HG02588 (cell line): ENCODE data around the gene ADAMTS3.

Source experiments
- ATAC-seq: cut with Tn5 transposase; IDR thresholded peaks from one replicate; pipeline ENCODE4 v1.9.1; 2021; ENCODE audit warnings: mild to moderate bottlenecking, moderate library complexity; ENCODE audit not compliant: unreplicated experiment

Gene ADAMTS3

DNA sequence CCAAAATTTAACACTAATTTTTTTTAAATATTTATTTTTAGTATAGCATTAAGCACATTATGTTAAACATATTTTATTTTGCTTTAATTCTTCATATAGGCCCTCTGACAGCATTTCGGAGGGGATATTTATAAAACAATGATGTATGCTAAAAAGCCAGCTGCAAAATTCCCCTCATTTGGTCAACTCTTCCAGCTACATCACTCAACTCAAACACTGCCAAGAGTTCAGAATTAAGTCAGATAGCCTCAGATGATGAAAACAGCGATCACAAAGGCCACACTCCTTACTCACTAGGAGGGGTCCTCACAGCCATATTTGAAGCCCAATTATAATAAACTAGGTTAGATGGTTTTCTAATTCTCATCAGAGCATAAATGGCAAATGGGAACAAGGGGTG is 146.6 kb downstream of the ADAMTS3 start:
- no peak for ATAC-seq

DNA sequence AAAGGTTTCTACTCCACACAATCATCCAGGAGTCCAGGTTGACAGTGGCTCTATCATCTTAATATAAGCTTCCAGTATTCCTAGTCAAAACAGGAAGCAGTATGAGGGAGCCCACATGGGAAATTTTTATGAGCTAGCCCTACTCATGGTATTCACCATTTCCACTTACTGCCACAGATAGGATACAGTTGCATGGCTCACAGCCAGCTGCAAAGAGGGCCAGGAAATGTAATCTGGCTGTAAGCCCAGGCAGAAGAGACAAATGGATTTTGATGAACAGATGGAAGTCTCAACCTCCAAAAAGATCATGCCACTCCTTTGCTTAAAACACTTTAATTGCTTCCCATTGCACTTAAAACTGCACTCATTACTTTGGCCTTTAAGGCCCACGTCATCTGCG is 150.6 kb downstream of the ADAMTS3 start:
- no peak for ATAC-seq

GRCh38 chr4:72410158-72410557 is 158.9 kb downstream of the ADAMTS3 start:
- no peak for ATAC-seq

DNA sequence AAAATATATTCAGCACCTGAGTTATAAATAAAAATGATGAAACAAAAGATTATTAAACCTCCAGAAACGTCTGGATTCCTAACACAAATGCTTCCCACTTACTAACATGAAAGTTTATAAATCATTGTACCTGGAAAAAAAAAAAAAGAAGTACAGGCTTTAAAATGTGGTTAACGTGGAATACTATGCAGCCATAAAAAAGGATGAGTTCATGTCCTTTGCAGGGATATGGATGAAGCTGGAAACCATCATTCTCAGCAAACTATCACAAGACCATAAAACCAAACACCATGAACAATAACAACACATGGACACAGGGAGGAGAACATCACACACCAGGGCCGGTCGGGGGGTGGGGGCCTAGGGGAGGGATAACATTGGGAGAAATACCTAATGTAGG is 160.5 kb downstream of the ADAMTS3 start:
- no peak for ATAC-seq

DNA sequence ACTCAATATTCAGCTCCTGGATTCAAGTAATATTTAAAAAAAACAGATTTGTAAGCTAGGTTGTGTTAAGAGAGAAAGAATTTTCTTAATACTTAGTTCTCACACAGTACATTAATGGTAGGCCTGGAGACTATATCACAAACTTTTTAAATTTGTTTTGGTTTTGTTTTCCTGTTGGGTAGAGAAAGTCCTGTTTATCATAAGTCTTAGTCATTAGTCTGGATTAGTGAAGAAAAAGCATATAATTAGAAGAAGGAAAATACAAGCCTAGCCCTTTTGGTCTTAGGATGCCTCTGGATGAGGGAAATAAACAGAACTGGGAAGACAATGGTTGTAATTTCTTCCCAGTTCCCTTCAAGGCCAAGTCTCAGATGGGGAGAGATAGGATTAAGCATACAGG is 163.6 kb downstream of the ADAMTS3 start:
- no peak for ATAC-seq

DNA sequence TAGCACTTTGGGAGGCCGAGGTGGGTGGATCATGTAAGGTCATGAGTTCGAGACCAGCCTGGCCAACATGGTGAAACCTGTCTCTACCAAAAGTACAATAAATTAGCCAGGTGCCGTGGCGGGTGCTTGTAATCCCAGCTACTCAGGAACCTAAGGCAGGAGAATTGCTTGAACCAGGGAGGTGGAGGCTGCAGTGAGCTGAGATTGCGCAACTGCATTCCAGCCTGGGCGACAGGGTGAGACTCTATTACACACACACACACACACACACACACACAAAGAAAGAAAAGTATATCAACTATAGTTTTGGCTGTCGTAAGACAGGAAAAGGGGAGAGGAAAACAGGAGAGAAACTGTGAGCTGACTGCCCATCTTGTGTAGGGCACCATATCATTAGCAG is 171.7 kb downstream of the ADAMTS3 start:
- no peak for ATAC-seq

DNA sequence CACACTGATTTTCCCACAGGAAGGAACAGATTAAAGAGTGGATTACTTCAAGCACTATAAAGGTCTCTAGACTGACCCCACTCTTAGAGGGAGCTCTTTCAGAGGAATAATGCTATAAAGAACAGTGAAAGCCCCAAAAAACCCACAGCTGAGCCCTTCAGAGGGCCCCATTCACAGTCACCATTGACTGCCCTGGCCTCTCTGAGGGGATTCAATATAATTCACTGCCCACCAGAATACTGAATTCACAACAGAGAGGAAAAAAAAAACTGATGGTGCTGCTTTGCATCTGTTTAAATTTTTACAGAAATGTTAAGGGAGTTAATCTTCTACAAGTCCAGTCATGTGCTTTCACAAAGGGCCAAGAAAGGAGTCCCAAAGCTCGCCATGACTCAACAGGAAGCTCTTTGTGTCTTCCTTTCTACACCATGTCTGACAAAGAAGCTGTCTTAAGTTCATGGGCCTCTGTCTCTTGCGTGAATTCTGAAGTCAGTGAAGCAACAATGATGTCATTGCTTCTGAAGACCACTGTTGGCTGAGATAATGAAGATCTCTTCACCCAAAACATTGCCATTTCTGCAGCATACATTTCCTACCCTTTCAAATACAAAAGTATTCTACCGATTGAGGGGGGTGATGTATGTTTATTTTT is 174.9 kb downstream of the ADAMTS3 start:
- ATAC-seq = no peak

DNA sequence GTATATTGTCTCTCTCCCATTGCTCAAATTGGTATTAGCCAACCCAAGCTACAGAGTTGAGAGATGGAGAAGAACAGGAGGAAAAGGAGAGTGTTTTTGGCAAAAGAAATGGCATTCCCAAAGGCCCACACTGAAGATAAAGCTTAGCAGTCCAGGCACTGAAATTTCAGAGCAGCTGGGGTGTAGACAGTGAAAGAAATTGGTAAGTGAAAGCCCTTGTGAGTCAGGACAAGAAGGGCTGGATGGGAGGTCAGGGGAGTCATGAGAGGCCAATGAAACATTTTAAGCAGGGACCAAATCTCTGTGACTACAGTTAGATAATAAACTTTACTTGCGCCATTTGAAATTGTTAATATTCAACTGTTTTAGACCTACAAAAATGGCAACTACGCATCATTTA is 177.7 kb downstream of the ADAMTS3 start:
- no peak for ATAC-seq

- ATAC-seq = no peak
These were observed 178.6 kb downstream of the ADAMTS3 start for GRCh38 chr4:72390409-72390808.

- no peak for ATAC-seq
These were observed 180.5 kb downstream of the ADAMTS3 start for GRCh38 chr4:72388521-72388920.

DNA sequence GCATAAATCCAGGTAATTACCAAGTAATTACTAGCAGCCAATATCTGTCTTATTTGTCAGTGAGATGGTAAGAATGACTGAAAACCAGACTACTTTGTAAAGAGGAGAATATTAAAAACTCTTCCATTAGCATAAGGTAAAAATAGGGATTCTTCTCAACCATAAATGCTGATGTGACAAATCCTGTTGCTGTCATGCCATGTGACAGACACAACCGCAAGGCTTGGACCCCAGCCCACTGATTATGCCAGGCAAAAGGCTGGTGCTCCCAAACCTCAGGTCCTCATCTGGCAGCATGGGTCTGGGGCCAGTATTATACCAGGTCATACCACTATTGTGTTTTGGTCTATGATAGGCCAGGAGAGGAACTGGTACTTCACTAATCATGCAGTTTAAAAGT is 181.1 kb downstream of the ADAMTS3 start:
- no peak for ATAC-seq

DNA sequence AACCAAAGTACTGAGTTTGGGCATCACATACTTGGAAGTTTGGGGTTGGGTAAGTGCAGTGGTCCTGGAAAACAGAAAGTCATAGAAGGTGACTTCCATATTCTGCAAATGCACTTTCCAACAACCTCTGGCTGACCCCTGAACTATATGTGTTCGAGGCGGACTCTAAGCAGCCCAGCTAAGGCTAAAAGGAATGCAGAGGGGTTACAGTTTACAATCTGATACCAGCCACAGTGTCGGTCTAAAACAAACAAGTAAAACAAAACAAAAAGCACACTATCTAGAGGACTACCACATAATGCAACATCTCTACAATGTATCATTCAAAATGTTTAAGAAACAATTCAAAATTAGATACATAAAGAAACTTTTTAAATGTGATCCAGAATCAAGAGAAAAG is 185.6 kb downstream of the ADAMTS3 start:
- ATAC-seq = no peak

DNA sequence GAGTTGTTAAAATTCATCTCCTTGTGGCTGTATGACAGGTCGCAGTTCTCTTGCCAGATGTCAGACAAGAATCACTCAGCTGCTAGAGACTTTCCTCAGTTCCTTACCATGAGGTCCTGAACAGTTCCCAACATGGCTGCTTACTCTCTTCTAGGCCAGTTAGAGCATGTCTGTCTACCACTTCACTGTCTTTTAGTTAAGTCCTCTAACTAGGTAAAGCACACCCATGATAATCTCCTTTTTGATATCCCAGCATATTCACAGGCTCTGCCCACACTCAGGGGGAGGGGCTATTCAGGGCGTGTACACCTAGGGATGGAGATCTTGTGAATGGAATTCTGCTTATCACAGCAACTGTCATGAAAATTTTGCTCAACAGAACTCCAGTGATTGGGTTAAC is 190.1 kb downstream of the ADAMTS3 start:
- no peak for ATAC-seq

GRCh38 chr4:72377491-72378194 is 191.4 kb downstream of the ADAMTS3 start:
- no peak for ATAC-seq

GRCh38 chr4:72376901-72377300 is 192.1 kb downstream of the ADAMTS3 start:
- ATAC-seq = no peak

GRCh38 chr4:72375073-72375736 is 193.8 kb downstream of the ADAMTS3 start:
- ATAC-seq = no peak

GRCh38 chr4:72374159-72374558 is 194.9 kb downstream of the ADAMTS3 start:
- no peak for ATAC-seq

DNA sequence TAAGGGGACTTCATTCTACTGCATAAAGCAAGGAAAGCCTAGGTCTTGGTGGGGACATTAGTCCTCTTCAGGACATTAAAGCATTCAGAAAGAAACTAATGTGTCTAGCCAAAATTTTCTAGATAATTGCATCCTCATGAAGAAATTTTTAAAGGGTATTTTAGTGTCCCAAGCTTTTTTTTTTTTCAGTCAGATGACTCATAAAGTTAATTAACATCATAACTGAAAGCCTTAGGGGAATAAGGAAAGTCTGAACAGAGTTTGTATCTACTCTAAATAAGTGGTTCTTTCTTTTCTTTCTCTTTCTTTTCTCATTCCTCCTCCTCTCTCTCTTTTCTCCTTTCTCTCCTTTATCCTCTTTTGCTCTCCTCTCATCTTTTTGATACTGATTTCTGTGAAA is 202.4 kb downstream of the ADAMTS3 start:
- no peak for ATAC-seq

DNA sequence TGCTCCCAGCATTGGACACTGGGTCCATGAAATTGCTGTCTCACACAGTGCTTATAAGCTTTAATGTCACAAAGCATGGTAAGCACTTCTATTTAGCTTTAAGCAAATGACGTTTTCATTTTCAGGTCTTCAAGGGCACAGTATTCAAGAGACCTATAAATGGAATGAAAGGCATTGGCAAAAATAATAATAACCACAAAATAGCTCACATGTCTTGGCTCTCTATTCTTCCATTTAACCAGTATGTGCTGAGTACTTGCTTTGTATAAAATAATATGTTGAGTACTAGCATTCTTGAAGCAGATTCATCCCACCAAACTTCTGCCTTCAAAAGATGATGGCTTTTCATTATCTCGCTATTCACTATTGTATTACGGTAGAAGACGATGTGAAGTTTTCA is 203.0 kb downstream of the ADAMTS3 start:
- ATAC-seq = no peak

- no peak for ATAC-seq
These were observed 204.0 kb downstream of the ADAMTS3 start for GRCh38 chr4:72365016-72365415.

DNA sequence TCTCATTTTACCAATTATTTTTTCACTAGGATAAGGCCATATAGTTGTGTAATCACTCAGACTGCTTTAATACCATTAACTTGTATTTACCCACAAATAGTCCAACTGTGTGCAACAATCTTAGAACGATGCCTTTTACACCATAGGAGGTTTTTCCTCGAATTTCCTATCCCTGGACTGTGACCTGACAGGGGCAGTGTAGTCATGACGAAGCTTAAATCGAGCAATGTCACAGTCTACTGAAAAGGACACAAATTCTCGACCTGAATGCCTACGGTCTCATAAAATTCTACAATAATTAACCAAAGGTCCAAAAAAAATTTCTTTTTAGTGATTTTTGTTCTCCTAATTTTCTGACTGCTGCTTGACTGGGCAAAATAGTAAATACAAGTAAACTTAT is 208.9 kb downstream of the ADAMTS3 start:
- ATAC-seq = no peak

- no peak for ATAC-seq
These were observed 210.5 kb downstream of the ADAMTS3 start for GRCh38 chr4:72358483-72358882.
